HL-60 (cell line): ENCODE measurements around the gene OR6T1.

Experiments used
- DNase-seq, 2 experiments: peaks; one replicate each; pipeline ENCODE4 v3.0.0-alpha.2; 2010 to 2020; ENCODE audit warnings: low read depth in 1 of 2, low spot score in 1 of 2
- H3K27ac ChIP-seq: fragments of 250-450 bp; sonication (Bioruptor Pico); replicated peaks from 2 replicates; pipeline ENCODE4 v1.5.1; 2020; ENCODE audit warnings: mild to moderate bottlenecking, moderate library complexity
- H3K27me3 ChIP-seq: fragments of 250-450 bp; sonication (Bioruptor Pico); 2 replicates; pipeline ENCODE4 v1.5.1; 2021; ENCODE audit warnings: mild to moderate bottlenecking, moderate library complexity; ENCODE audit not compliant: insufficient read depth, poor library complexity, severe bottlenecking
- H3K4me3 ChIP-seq: replicated peaks from 2 replicates; pipeline ENCODE4 v1.5.1; 2011; ENCODE audit warnings: mild to moderate bottlenecking, control low read depth, low read length; ENCODE audit not compliant: insufficient read depth
- CTCF ChIP-seq: IDR thresholded peaks from one replicate; pipeline ENCODE4 v1.5.1; 2011; ENCODE audit warnings: low read length, control low read depth, inconsistent platforms; ENCODE audit not compliant: insufficient read depth
- GABPA ChIP-seq: IDR thresholded peaks from 2 replicates; pipeline ENCODE4 v1.6.1; 2012; ENCODE audit warnings: low read depth
- POLR2AphosphoS5 ChIP-seq: IDR thresholded peaks from 2 replicates; pipeline ENCODE4 v1.6.1; 2012; ENCODE audit warnings: low read depth
- REST ChIP-seq: IDR thresholded peaks from 2 replicates; pipeline ENCODE4 v1.6.1; 2012; ENCODE audit warnings: low read depth; ENCODE audit not compliant: insufficient replicate concordance
- SPI1 ChIP-seq: IDR thresholded peaks from 2 replicates; pipeline ENCODE4 v1.6.1; 2012; ENCODE audit warnings: low read depth, mild to moderate bottlenecking, borderline replicate concordance

The OR6T1 gene

DNA sequence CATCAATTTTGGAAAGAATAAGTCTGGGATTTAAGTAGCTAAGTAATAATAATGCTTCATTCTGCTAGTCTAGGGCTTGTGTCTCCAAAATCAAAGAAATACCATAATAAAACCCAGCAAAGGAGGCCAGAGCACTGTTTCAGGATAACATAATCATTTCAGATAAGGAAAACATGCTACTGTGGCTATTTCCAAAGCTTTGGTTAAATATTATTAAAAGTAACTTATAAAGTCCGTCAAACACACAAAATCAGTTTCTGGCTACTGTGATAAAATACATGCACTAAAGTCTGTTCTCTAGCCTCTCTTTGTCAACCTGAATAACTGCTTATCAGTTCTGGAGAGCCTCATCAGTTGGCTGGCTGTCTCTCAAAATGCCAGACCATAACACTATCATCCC is 1.5 kb upstream of the OR6T1 start:
- DNase-seq: no peak
- H3K27me3 ChIP-seq: no peaks in the 10 kb centered on the region
- no peak overlapping the region for H3K4me3 ChIP-seq
- H3K27ac ChIP-seq: no peak overlapping the region
- TF ChIP-seq GABPA (no peak), REST (no peak), SPI1 (no peak), CTCF (no peak)

- Histone ChIP-seq H3K4me3 (no peak overlapping the region), H3K27ac (no peak overlapping the region), H3K27me3 (no peaks in the 10 kb centered on the region)
- TF ChIP-seq SPI1 (no peak), REST (no peak), GABPA (no peak), POLR2AphosphoS5 (no peak), CTCF (no peak)
- no peak for DNase-seq
Measured at GRCh38 chr11:123942413-123942812, 1.2 kb downstream of the OR6T1 start.

DNA sequence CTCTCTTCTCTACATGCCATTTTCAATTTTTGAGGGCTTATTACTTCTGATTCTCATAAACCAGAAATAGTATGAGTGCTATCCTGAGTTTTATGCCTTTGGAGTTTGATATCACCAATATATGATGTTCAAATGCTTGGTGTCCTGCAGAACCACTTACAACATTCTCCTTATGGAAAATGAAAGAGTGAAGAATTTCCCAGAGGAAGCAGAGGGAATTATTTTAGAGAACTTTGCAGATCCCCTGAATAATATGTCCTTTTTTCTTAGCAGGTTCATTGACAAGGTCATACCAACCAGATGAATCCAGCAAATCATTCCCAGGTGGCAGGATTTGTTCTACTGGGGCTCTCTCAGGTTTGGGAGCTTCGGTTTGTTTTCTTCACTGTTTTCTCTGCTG is 4.3 kb downstream of the OR6T1 start, which contains the start of gene OR4D5:
OR4D5 (plus strand) TSS at position 301 of the 400 bp plus-strand sequence; CDS start at position 301, 0 bp downstream.
- H3K27me3 ChIP-seq: no peaks in the 10 kb centered on the region
- no peak for DNase-seq
- H3K4me3 ChIP-seq: no peak within 1 kb of the TSS
- no peak within 1 kb of the TSS for H3K27ac ChIP-seq
- TF ChIP-seq SPI1 (no peak), REST (no peak), POLR2AphosphoS5 (no peak), GABPA (no peak), CTCF (no peak)
